K562 (cell line): ENCODE measurements around the gene ELK1. TPM values are rescaled to one million over a fixed set of nuclear protein-coding genes. Genes with fewer than 3 reads are reported as not detected.

Experiments
- CREB3L1 ChIP-seq: fragments of 450-650 bp; IDR thresholded peaks from 2 replicates; pipeline ENCODE4 v1.6.1; 2014; ENCODE audit warnings: low read depth, mild to moderate bottlenecking, moderate library complexity, borderline replicate concordance
- ESRRA ChIP-seq: fragments of 450-650 bp; IDR thresholded peaks from 2 replicates; pipeline ENCODE4 v1.6.1; 2014; ENCODE audit warnings: low read depth, mild to moderate bottlenecking, moderate library complexity, borderline replicate concordance
- NCOA4 ChIP-seq: fragments of 450-650 bp; IDR thresholded peaks from 2 replicates; pipeline ENCODE4 v1.6.1; 2018; ENCODE audit warnings: mild to moderate bottlenecking; ENCODE audit not compliant: partially characterized antibody
- PCBP2 ChIP-seq: fragments of 200-400 bp; formaldehyde crosslinking; IDR thresholded peaks from 2 replicates; pipeline ENCODE4 v1.6.1; 2018; ENCODE audit warnings: low read length, low read depth, mild to moderate bottlenecking, moderate library complexity; ENCODE audit not compliant: poor library complexity, severe bottlenecking
- polyA plus RNA-seq, 8 experiments: library from polyadenylated mRNA; depleted of rRNA in 4 of 8; stranded (reverse) in 5 of 8; unstranded in 3 of 8; fragments of >200 nt; fragmentation: Nextera tagmentation in 2 of 8; fragmentation: Illumina TruSeq in 1 of 8; extraction: Ambion mirVana in 2 of 8; extraction: Trizol in 1 of 8; gene quantifications; 2 replicates each; pipeline versions ENCODE4 v1.2.1 to v1.2.3, GENCODE V29; 2011 to 2014; ENCODE audit warnings: inconsistent platforms in 1 of 8, missing spikeins in 1 of 8
- total RNA-seq, 7 experiments: library from RNA; depleted of rRNA in 6 of 7; stranded (reverse); fragments of >200 nt in 6 of 7; fragmentation: Illumina TruSeq in 2 of 7; extraction: Trizol in 2 of 7; gene quantifications; 2 replicates each; pipeline versions ENCODE4 v1.2.1 to v1.2.3, GENCODE V29; 2011 to 2021; ENCODE audit warnings: low replicate concordance in 1 of 7
- TF ChIP-seq, protein P1 (sequence below), 2 experiments: fragments of 450-650 bp in 1 of 2; sonication (generic) in 1 of 2; formaldehyde crosslinking in 1 of 2; IDR thresholded peaks in 1 of 2; conservative IDR thresholded peaks in 1 of 2; 2 replicates each; pipeline versions ENCODE4 v1.6.1 to v1.8.1; 2016 to 2023; ENCODE audit warnings: mild to moderate bottlenecking in 2 of 2, moderate library complexity in 2 of 2, inconsistent platforms in 1 of 2, missing genetic modification reagents in 1 of 2
- TF ChIP-seq, protein P2 (sequence below): sonication (generic); formaldehyde crosslinking; IDR thresholded peaks from 2 replicates; pipeline ENCODE4 v1.8.0; 2023; ENCODE audit warnings: mild to moderate bottlenecking, missing genetic modification reagents
- TF ChIP-seq, protein P3 (sequence below): sonication (generic); formaldehyde crosslinking; IDR thresholded peaks from 2 replicates; pipeline ENCODE4 v1.8.1; 2023; ENCODE audit warnings: missing genetic modification reagents, mild to moderate bottlenecking, borderline replicate concordance

Gene ELK1
- total and polyA plus RNA-seq, 9 of the 15 experiments (the other 6 are each of a cell fraction or from before 2014, with no cell fraction given) = 4.4 to 74.9 (median 26.5) TPM

DNA sequence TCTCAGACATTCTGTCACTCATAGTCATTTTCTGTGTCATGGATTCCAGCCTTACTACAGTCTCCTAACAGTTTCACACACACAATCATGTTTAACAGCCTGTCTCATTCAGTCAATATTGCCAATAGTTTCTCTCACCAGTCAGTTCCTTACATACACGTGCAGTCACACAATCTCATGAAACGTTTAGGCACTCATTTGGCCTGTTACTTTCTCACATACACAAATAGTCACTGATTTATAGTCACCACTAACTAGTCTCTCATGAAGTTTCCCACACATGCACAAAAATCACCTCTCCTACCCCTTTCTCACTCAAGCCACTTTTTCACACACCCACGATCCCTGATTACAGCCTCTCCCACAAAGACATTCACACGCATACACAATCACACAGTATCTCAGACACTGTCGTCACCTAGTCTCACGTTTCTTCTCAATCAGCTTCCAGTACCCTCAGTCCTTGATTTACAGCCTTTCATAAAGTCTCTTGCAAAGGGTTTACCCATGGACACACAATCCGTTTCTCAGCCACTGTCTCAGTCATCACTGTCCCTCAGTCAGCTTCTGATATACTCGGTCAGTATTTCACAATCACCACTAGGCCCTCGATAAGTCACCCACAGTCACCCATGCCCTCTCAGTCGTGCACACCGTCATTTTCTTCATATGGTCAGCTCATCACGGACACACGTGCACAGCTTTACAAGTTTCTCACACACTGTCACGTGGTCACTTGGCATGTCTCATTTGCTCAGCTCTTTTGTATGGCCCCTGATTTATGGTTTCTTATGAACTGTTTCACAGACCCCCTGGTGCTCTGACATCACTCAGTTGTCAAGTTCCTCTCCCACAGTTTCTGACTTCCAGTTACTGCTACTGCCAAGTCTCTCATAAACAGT lies 16.4 kb downstream of the ELK1 start (continued):
- TF ChIP-seq PCBP2 (no peak), ESRRA (no peak), NCOA4 (no peak), CREB3L1 (no peak)
- TF ChIP-seq, protein P1, sequence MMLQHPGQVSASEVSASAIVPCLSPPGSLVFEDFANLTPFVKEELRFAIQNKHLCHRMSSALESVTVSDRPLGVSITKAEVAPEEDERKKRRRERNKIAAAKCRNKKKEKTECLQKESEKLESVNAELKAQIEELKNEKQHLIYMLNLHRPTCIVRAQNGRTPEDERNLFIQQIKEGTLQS (IDR thresholded peaks at IDR 0.05) = no peak
- TF ChIP-seq, protein P1 (CRISPR knock-in tag; conservative IDR thresholded peaks at IDR 0.05) = no peak
- TF ChIP-seq, protein P2, sequence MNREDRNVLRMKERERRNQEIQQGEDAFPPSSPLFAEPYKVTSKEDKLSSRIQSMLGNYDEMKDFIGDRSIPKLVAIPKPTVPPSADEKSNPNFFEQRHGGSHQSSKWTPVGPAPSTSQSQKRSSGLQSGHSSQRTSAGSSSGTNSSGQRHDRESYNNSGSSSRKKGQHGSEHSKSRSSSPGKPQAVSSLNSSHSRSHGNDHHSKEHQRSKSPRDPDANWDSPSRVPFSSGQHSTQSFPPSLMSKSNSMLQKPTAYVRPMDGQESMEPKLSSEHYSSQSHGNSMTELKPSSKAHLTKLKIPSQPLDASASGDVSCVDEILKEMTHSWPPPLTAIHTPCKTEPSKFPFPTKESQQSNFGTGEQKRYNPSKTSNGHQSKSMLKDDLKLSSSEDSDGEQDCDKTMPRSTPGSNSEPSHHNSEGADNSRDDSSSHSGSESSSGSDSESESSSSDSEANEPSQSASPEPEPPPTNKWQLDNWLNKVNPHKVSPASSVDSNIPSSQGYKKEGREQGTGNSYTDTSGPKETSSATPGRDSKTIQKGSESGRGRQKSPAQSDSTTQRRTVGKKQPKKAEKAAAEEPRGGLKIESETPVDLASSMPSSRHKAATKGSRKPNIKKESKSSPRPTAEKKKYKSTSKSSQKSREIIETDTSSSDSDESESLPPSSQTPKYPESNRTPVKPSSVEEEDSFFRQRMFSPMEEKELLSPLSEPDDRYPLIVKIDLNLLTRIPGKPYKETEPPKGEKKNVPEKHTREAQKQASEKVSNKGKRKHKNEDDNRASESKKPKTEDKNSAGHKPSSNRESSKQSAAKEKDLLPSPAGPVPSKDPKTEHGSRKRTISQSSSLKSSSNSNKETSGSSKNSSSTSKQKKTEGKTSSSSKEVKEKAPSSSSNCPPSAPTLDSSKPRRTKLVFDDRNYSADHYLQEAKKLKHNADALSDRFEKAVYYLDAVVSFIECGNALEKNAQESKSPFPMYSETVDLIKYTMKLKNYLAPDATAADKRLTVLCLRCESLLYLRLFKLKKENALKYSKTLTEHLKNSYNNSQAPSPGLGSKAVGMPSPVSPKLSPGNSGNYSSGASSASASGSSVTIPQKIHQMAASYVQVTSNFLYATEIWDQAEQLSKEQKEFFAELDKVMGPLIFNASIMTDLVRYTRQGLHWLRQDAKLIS (CRISPR knock-in tag) = no peak
- TF ChIP-seq, protein P3, sequence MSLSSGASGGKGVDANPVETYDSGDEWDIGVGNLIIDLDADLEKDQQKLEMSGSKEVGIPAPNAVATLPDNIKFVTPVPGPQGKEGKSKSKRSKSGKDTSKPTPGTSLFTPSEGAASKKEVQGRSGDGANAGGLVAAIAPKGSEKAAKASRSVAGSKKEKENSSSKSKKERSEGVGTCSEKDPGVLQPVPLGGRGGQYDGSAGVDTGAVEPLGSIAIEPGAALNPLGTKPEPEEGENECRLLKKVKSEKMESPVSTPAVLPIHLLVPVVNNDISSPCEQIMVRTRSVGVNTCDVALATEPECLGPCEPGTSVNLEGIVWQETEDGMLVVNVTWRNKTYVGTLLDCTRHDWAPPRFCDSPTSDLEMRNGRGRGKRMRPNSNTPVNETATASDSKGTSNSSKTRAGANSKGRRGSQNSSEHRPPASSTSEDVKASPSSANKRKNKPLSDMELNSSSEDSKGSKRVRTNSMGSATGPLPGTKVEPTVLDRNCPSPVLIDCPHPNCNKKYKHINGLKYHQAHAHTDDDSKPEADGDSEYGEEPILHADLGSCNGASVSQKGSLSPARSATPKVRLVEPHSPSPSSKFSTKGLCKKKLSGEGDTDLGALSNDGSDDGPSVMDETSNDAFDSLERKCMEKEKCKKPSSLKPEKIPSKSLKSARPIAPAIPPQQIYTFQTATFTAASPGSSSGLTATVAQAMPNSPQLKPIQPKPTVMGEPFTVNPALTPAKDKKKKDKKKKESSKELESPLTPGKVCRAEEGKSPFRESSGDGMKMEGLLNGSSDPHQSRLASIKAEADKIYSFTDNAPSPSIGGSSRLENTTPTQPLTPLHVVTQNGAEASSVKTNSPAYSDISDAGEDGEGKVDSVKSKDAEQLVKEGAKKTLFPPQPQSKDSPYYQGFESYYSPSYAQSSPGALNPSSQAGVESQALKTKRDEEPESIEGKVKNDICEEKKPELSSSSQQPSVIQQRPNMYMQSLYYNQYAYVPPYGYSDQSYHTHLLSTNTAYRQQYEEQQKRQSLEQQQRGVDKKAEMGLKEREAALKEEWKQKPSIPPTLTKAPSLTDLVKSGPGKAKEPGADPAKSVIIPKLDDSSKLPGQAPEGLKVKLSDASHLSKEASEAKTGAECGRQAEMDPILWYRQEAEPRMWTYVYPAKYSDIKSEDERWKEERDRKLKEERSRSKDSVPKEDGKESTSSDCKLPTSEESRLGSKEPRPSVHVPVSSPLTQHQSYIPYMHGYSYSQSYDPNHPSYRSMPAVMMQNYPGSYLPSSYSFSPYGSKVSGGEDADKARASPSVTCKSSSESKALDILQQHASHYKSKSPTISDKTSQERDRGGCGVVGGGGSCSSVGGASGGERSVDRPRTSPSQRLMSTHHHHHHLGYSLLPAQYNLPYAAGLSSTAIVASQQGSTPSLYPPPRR = no peak
